B cell (primary cell): Measurements from ENCODE around the gene STK33. TPM values are rescaled to one million over a fixed set of nuclear protein-coding genes. Genes with fewer than 3 reads are reported as not detected.

Experiments
- ATAC-seq: fragments of 200-7000 bp; cut with Tn5 transposase; one replicate; pipeline ENCODE4 v1.10.0; 2021; ENCODE audit warnings: low read depth, mild to moderate bottlenecking, moderate number of reproducible peaks, moderate library complexity
- CTCF ChIA-PET: fragments of 350-600 bp; sonication (Branson Sonifier 250); formaldehyde crosslinking; loops from one replicate; lab custom pipeline; 2021; ENCODE audit warnings: antibody characterized with exemption, inconsistent platforms; lab: Charles Lee
- POLR2A ChIA-PET: fragments of 350-600 bp; sonication (Branson Sonifier 250); formaldehyde crosslinking; loops from one replicate; lab custom pipeline; 2021; ENCODE audit warnings: antibody characterized with exemption; lab: Charles Lee
- DNase-seq: peaks from one replicate; pipeline ENCODE4 v3.0.0; 2013
- H2AFZ ChIP-seq: 2 replicates; pipeline ENCODE4 v1.6.1; 2012; ENCODE audit warnings: mild to moderate bottlenecking, low read depth, low read length; ENCODE audit not compliant: insufficient read depth, poor library complexity, severe bottlenecking
- H3K27ac ChIP-seq, 2 donors: 1 replicate in 1 of 2; 2 replicates in 1 of 2; pipeline ENCODE4 v1.5.1; 2012 to 2013; ENCODE audit warnings: low read length in 2 of 2, mild to moderate bottlenecking in 2 of 2, moderate library complexity in 1 of 2
- H3K27me3 ChIP-seq, 4 experiments: fragments of 200-600 bp in 1 of 4; sonication (generic) in 1 of 4; replicated peaks in 1 of 4; 1 replicate in 2 of 4; 2 replicates in 2 of 4; pipeline versions ENCODE4 v1.6.1 to v1.7.0; 2013 to 2016; ENCODE audit warnings: low read length in 3 of 4, mild to moderate bottlenecking in 2 of 4, mixed read lengths in 1 of 4, moderate library complexity in 1 of 4; ENCODE audit not compliant: insufficient read depth in 4 of 4, control insufficient read depth in 3 of 4; ENCODE audit errors: control extremely low read depth in 1 of 4
- H3K36me3 ChIP-seq, 2 experiments: replicated peaks in 1 of 2; 1 replicate in 1 of 2; 2 replicates in 1 of 2; pipeline versions ENCODE4 v1.6.1 to v1.7.1; 2013; ENCODE audit warnings: low read length in 1 of 2; ENCODE audit not compliant: insufficient read depth in 2 of 2, control insufficient read depth in 1 of 2; ENCODE audit errors: control extremely low read depth in 1 of 2, extremely low read depth in 1 of 2
- H3K4me1 ChIP-seq, 2 donors: fragments of 200-600 bp in 1 of 2; sonication (generic) in 1 of 2; 1 replicate in 1 of 2; 2 replicates in 1 of 2; pipeline versions ENCODE4 v1.5.1 to v1.6.1; 2013 to 2017; ENCODE audit warnings: low read length in 2 of 2; ENCODE audit not compliant: control insufficient read depth in 2 of 2, insufficient read depth in 2 of 2
- H3K4me2 ChIP-seq: replicated peaks from 2 replicates; pipeline ENCODE3; 2012; ENCODE audit warnings: mild to moderate bottlenecking, low read depth, low read length; ENCODE audit not compliant: poor library complexity, severe bottlenecking
- H3K4me3 ChIP-seq, 5 experiments: fragments of 200-600 bp in 1 of 5; sonication (generic) in 1 of 5; 1 replicate in 3 of 5; 2 replicates in 2 of 5; pipeline versions ENCODE4 v1.5.1 to v1.7.0; 2011 to 2016; ENCODE audit warnings: low read length in 4 of 5, mild to moderate bottlenecking in 4 of 5, low read depth in 2 of 5, control low read depth in 1 of 5, moderate library complexity in 1 of 5; ENCODE audit not compliant: insufficient read depth in 1 of 5; ENCODE audit errors: control extremely low read depth in 1 of 5, extremely low read depth in 1 of 5
- H3K79me2 ChIP-seq: fragments of 200-600 bp; sonication (generic); one replicate; pipeline ENCODE4 v1.6.0; 2016; ENCODE audit warnings: low read length; ENCODE audit not compliant: control insufficient read depth, insufficient read depth
- H3K9ac ChIP-seq: fragments of 200-600 bp; sonication (generic); 2 replicates; pipeline ENCODE4 v1.6.1; 2017; ENCODE audit warnings: mild to moderate bottlenecking, low read length, moderate library complexity
- H3K9me3 ChIP-seq, 3 donors: one replicate each; pipeline versions ENCODE4 v1.6.1 to v1.7.1; 2013; ENCODE audit warnings: low read length in 2 of 3; ENCODE audit not compliant: control insufficient read depth in 2 of 3, insufficient read depth in 1 of 3; ENCODE audit errors: control extremely low read depth in 1 of 3
- H4K20me1 ChIP-seq: 2 replicates; pipeline ENCODE4 v1.6.0; 2012; ENCODE audit warnings: mild to moderate bottlenecking, low read length; ENCODE audit not compliant: insufficient read depth, control insufficient read depth, poor library complexity, severe bottlenecking
- H3K27ac Mint-ChIP-seq: one replicate; pipeline ENCODE4 v1.8.0; 2021; ENCODE audit warnings: mixed read lengths
- H3K27me3 Mint-ChIP-seq: one replicate; pipeline ENCODE4 v1.8.0; 2021; ENCODE audit warnings: mixed read lengths
- H3K4me1 Mint-ChIP-seq: one replicate; pipeline ENCODE4 v1.8.0; 2021; ENCODE audit warnings: mixed read lengths
- H3K4me3 Mint-ChIP-seq: one replicate; pipeline ENCODE4 v1.8.0; 2021; ENCODE audit warnings: mixed read lengths
- H3K9me3 Mint-ChIP-seq: one replicate; pipeline ENCODE4 v1.8.0; 2022; ENCODE audit warnings: mixed read lengths; ENCODE audit not compliant: insufficient read depth
- EZH2 ChIP-seq: IDR thresholded peaks from 2 replicates; pipeline ENCODE4 v1.6.1; 2012; ENCODE audit warnings: borderline replicate concordance, low read depth, mild to moderate bottlenecking, moderate library complexity, low read length; ENCODE audit not compliant: insufficient read depth, poor library complexity, severe bottlenecking
- WGBS: methylation state at CpG from one replicate; pipeline ENCODE4 v1.1.5; 2013; ENCODE audit warnings: missing lambda C conversion rate; ENCODE audit not compliant: insufficient coverage; 5-methylcytosine and 5-hydroxymethylcytosine counted together
- intact Hi-C: fragments of 100-400 bp; cut with micrococcal nuclease; formaldehyde crosslinking; loops from one replicate; pipeline ENCODE4 v1.10.0; 2022
- polyA plus RNA-seq: library from polyadenylated mRNA; depleted of rRNA; stranded (reverse); fragments of >200 nt; gene quantifications from 2 replicates; pipeline ENCODE4 v1.2.3, GENCODE V29; 2012
- total RNA-seq, 2 donors: library from RNA; stranded (reverse); fragments of 120-200 nt in 1 of 2; gene quantifications; 1 replicate in 1 of 2; 2 replicates in 1 of 2; pipeline versions ENCODE4 v1.2.3 to v1.2.4, GENCODE V29; 2013 to 2022
- TF ChIP-seq, protein P1 (sequence below): fragments of 200-600 bp; IDR thresholded peaks from one replicate; pipeline ENCODE4 v1.8.0; 2022; ENCODE audit warnings: antibody characterized with exemption, mild to moderate bottlenecking

The STK33 gene
- total and polyA plus RNA-seq, 2 donors (not counting 1 experiment from before 2014, with no cell fraction given): 3.1 to 9.3 TPM

DNA sequence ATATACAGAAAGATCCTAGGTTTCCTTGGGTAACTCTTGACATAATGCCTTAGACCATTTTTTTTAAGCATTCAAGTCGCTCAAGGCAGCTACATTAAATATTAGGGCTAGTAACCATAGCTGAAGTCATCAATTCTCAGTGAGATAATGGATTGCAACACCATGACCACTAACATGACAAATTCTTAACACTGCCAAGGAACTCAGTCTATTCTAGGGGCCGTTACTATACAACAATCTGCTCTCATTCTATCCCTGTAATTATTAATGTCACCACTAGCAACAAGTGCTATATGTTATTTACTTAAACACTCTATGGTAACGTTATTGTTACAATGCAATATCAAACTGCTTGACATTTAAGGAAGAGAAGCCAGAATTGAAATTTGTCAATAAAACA lies 3.2 kb upstream of the STK33 start:
- WGBS: 80% methylated on average over 1 of the region's 3 CpGs
- peaks cover 16% of the 10 kb centered on the region for H3K27me3 Mint-ChIP-seq

DNA sequence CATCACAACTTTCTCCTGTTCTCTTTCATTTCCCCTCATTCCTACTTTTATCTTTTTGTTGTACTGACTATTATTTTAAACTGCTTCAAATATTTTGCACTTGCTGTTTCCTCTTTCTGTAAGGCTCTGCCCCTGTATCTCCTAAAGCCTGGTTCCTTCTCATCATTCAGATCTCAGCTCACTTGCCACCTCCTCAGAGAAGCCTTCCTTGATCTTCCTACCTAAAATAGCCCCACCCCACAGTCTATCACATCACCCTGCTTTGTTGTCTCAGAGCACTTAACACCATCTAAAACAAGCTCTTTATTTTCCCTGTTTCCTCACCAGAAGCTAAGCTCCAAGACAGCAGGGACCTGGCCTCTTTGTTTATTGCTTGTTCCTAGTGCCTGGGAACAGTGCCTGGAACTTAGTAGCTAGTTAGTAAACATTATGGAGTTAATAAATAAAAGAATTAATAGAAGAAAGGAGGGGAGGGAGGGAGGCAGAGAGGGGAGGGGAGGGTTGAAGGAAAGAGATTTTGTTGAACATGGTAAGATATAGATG lies 2.5 kb upstream of the STK33 start:
- no peak overlapping the region for H3K27ac Mint-ChIP-seq
- intact Hi-C loops: no loop called here

More for the DNA sequence above, 3.2 kb upstream of the STK33 start:
- H3K27ac ChIP-seq: no peak overlapping the region
- DNase-seq: no peak
- peaks cover 12% of the 10 kb centered on the region in 2 donors for H3K4me1 ChIP-seq
- H3K36me3 ChIP-seq: no peaks in the 10 kb centered on the region
- POLR2A ChIA-PET: no interaction called here
- no peak for TF ChIP-seq EZH2
- TF ChIP-seq, protein P1, sequence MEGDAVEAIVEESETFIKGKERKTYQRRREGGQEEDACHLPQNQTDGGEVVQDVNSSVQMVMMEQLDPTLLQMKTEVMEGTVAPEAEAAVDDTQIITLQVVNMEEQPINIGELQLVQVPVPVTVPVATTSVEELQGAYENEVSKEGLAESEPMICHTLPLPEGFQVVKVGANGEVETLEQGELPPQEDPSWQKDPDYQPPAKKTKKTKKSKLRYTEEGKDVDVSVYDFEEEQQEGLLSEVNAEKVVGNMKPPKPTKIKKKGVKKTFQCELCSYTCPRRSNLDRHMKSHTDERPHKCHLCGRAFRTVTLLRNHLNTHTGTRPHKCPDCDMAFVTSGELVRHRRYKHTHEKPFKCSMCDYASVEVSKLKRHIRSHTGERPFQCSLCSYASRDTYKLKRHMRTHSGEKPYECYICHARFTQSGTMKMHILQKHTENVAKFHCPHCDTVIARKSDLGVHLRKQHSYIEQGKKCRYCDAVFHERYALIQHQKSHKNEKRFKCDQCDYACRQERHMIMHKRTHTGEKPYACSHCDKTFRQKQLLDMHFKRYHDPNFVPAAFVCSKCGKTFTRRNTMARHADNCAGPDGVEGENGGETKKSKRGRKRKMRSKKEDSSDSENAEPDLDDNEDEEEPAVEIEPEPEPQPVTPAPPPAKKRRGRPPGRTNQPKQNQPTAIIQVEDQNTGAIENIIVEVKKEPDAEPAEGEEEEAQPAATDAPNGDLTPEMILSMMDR: no peak
- H3K4me3 ChIP-seq: no peak overlapping the region
- Mint-ChIP-seq H3K9me3 (no peaks in the 10 kb centered on the region), H3K27ac (no peak overlapping the region), H3K4me3 (no peak overlapping the region), H3K4me1 (peaks cover 18% of the 10 kb centered on the region)
- ATAC-seq: no peak
- CTCF ChIA-PET: no interaction called here
- no peaks in the 10 kb centered on the region for H3K79me2 ChIP-seq
- H3K9me3 ChIP-seq: no peaks in the 10 kb centered on the region
- no peaks in the 10 kb centered on the region for H4K20me1 ChIP-seq
- intact Hi-C loops: no loop called here
- no peaks in the 10 kb centered on the region for H3K27me3 ChIP-seq
- no peak overlapping the region for H3K9ac ChIP-seq
- H3K4me2 ChIP-seq: no peak overlapping the region
- H2AFZ ChIP-seq: no peak overlapping the region

More for the DNA sequence above, 2.5 kb upstream of the STK33 start:
- Mint-ChIP-seq H3K9me3 (no peaks in the 10 kb centered on the region), H3K27me3 (peaks cover 16% of the 10 kb centered on the region), H3K4me3 (no peak overlapping the region), H3K4me1 (peaks cover 18% of the 10 kb centered on the region)
- no peaks in the 10 kb centered on the region for H4K20me1 ChIP-seq
- H3K27me3 ChIP-seq: no peaks in the 10 kb centered on the region
- H3K9me3 ChIP-seq: no peaks in the 10 kb centered on the region
- DNase-seq: no peak
- ChIA-PET CTCF (interaction anchor here (0.7 kb wide), 1 partner anchor 887 kb away, joined by 3 read pairs; no protein-coding TSS in a partner anchor), POLR2A (no interaction called here)
- H3K4me2 ChIP-seq: no peak overlapping the region
- H2AFZ ChIP-seq: no peak overlapping the region
- peaks cover 12% of the 10 kb centered on the region in 2 donors for H3K4me1 ChIP-seq
- H3K4me3 ChIP-seq: no peak overlapping the region
- no peak overlapping the region for H3K27ac ChIP-seq
- ATAC-seq: no peak
- H3K9ac ChIP-seq: no peak overlapping the region
- TF ChIP-seq, protein P1: no peak
- no peak for TF ChIP-seq EZH2
- no peaks in the 10 kb centered on the region for H3K79me2 ChIP-seq
- no peaks in the 10 kb centered on the region for H3K36me3 ChIP-seq
